Mucosa of rectum (tissue), 2 donors: ENCODE results near the gene AFDN.
"Not testable (repeated sequence)": the region's sequence is repeated elsewhere in the genome, so short reads cannot be mapped to it uniquely, and the experiment has no call there.

Source experiments
- H3K27ac ChIP-seq, 2 donors: one replicate each; pipeline ENCODE4 v1.7.0; 2013; ENCODE audit warnings: inconsistent platforms in 2 of 2, low read depth in 2 of 2, low read length in 2 of 2
- H3K27me3 ChIP-seq, 2 donors: one replicate each; pipeline ENCODE4 v1.7.0; 2013; ENCODE audit warnings: low read length in 2 of 2; ENCODE audit not compliant: control insufficient read depth in 2 of 2, insufficient read depth in 2 of 2
- H3K36me3 ChIP-seq, 2 donors: one replicate each; pipeline ENCODE4 v1.7.0; 2013; ENCODE audit warnings: low read length in 2 of 2; ENCODE audit not compliant: control insufficient read depth in 2 of 2, insufficient read depth in 2 of 2
- H3K4me1 ChIP-seq, 2 donors: one replicate each; pipeline ENCODE4 v1.7.0; 2013; ENCODE audit warnings: low read length in 2 of 2, mild to moderate bottlenecking in 1 of 2; ENCODE audit not compliant: control insufficient read depth in 2 of 2, insufficient read depth in 2 of 2
- H3K4me3 ChIP-seq, 2 donors: one replicate each; pipeline ENCODE4 v1.7.0; 2013; ENCODE audit warnings: low read length in 2 of 2
- H3K9ac ChIP-seq, 2 donors: one replicate each; pipeline ENCODE4 v1.7.0; 2013; ENCODE audit warnings: low read length in 2 of 2, low read depth in 1 of 2, mild to moderate bottlenecking in 1 of 2
- H3K9me3 ChIP-seq, 2 donors: one replicate each; pipeline ENCODE4 v1.7.0; 2013; ENCODE audit warnings: low read length in 2 of 2; ENCODE audit not compliant: control insufficient read depth in 2 of 2
- donor health status: healthy.
- donor health status: Normal muscosa, but diverticular disease.

AFDN gene

GRCh38 chr6:167973148-167973885 lies 146.6 kb downstream of the AFDN start:
- no peak overlapping the region for H3K4me3 ChIP-seq
- no peak overlapping the region for H3K9ac ChIP-seq
- peaks cover 19 to 22% of the 10 kb centered on the region in 2 donors for H3K36me3 ChIP-seq
- H3K27ac ChIP-seq = no peak overlapping the region
- no peaks in the 10 kb centered on the region for H3K9me3 ChIP-seq
- no peaks in the 10 kb centered on the region for H3K27me3 ChIP-seq
- peaks cover 8 to 9% of the 10 kb centered on the region in 2 donors for H3K4me1 ChIP-seq

DNA sequence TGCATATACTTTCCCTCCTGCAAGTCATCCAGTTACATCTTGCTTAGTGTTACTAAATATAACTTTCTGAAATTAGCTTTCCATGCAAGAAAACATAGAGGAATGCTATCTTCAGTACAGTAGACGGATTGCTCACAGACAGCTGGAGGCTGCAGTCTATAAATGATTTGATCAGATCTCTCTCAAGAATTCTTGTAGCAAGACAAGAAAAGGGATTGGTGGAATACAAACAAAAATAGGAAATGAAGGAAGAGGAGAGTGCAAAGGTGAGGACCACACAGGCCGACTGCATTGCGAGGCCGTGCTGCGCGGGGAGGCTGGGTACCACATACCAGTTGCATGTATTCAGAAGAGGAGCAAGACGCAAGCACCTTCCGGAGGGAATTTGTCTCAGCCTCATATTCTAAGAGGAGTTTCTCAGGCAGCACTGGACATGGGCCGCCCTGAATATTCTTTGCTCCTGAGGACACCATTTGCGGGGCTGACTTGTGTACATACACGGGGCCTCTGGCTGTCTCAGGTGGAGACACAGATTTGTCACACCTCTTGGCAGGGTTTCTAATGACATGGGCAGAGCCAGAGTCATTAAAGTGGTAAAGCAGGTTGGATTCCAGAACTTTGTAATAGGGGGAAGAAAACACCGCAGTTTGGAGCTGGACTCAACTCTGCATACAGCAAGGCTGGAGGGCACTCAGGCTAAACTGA lies 148.1 kb downstream of the AFDN start:
- H3K27ac ChIP-seq = peak overlapping the region; percentile 62

DNA sequence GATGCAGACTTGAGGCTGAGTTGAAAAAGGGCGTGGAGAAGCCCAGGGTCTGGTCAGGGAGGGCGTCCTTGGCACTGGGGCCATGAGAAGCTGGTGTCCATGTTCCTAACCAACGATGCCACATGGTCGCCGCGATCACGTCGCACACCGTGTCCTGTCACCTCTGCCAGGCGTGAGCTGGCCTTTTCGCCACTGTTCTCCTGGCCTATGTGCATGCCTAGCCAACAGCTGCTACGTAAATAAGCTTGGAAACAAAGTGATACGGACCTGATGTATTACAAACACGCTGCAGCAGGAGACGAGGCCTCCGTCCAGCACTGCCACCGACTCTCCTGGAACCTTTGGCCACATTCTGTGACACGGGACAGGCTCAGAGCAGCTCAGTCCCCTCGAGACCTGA lies 148.7 kb downstream of the AFDN start:
- Histone ChIP-seq H3K27me3 (no peaks in the 10 kb centered on the region), H3K27ac (peak overlapping the region; percentile 62), H3K36me3 (peaks cover 7 to 13% of the 10 kb centered on the region in 2 donors), H3K4me1 (peaks cover 8 to 9% of the 10 kb centered on the region in 2 donors), H3K4me3 (no peak overlapping the region), H3K9me3 (no peaks in the 10 kb centered on the region), H3K9ac (peak overlapping the region in 1 of 2 donors; percentile 26)

More for the DNA sequence above, 148.1 kb downstream of the AFDN start:
- H3K36me3 ChIP-seq = peaks cover 12 to 13% of the 10 kb centered on the region in 2 donors
- H3K4me1 ChIP-seq = peaks cover 8 to 9% of the 10 kb centered on the region in 2 donors
- peak overlapping the region; percentile 36 to 42 for H3K9ac ChIP-seq
- peak overlapping the region; percentile 35 to 44 for H3K4me3 ChIP-seq
- no peaks in the 10 kb centered on the region for H3K27me3 ChIP-seq
- no peaks in the 10 kb centered on the region for H3K9me3 ChIP-seq

DNA sequence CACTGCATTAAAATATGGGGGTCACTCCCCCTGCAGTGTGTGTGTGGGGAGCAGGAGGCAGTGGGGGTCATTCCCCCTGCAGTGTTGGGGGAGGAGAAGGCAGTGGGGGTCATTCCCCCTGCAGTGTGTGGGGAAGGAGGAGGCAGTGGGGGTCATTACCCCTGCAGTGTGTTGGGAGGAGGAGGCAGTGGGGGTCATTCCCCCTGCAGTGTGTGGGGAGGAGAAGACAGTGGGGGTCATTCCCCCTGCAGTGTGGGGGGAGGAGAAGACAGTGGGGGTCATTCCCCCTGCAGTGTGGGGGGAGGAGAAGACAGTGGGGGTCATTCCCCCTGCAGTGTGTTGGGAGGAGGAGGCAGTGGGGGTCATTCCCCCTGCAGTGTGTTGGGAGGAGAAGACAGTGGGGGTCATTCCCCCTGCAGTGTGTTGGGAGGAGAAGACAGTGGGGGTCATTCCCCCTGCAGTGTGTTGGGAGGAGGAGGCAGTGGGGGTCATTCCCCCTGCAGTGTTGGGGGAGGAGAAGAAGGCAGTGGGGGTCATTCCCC lies 149.5 kb downstream of the AFDN start:
- H3K9ac ChIP-seq, H3K9me3 ChIP-seq, H3K27ac ChIP-seq, H3K4me1 ChIP-seq, H3K36me3 ChIP-seq, H3K27me3 ChIP-seq, H3K4me3 ChIP-seq: not testable (repeated sequence)

GRCh38 chr6:167976708-167977107 lies 150.0 kb downstream of the AFDN start:
- peaks cover 8 to 9% of the 10 kb centered on the region in 2 donors for H3K4me1 ChIP-seq
- no peak overlapping the region for H3K9ac ChIP-seq
- H3K4me3 ChIP-seq = no peak overlapping the region
- no peaks in the 10 kb centered on the region for H3K9me3 ChIP-seq
- peaks cover 2 to 4% of the 10 kb centered on the region in 2 donors for H3K36me3 ChIP-seq
- H3K27ac ChIP-seq = no peak overlapping the region
- no peaks in the 10 kb centered on the region for H3K27me3 ChIP-seq

GRCh38 chr6:167977717-167978467 lies 151.2 kb downstream of the AFDN start:
- H3K9me3 ChIP-seq = no peaks in the 10 kb centered on the region

DNA sequence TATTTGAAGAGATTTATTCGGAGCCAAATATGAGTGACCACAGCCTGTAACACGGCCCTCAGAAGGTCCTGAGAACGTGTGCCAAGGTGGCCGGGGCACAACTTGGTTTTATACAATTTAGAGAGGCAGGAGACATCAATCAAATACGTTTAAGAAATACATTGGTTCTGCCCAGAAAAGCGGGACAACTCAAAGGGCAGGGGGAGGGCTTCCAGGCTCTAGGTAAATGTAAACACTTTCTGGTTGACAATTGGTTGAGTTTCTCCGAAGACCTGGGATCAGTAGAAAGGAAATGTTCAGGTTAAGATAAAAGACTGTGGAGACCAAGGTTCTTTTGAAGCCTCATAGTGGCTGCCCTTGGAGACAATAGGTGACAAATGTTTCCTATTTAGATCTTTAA lies 151.9 kb downstream of the AFDN start:
- H3K9me3 ChIP-seq = no peaks in the 10 kb centered on the region
- H3K36me3 ChIP-seq = no peaks in the 10 kb centered on the region
- no peak overlapping the region for H3K9ac ChIP-seq
- H3K4me3 ChIP-seq = no peak overlapping the region
- H3K27ac ChIP-seq = no peak overlapping the region
- H3K27me3 ChIP-seq = no peaks in the 10 kb centered on the region
- peaks cover 8 to 9% of the 10 kb centered on the region in 2 donors for H3K4me1 ChIP-seq

More at GRCh38 chr6:167977717-167978467, 151.2 kb downstream of the AFDN start:
- Histone ChIP-seq H3K27ac (no peak overlapping the region), H3K27me3 (no peaks in the 10 kb centered on the region), H3K36me3 (no peaks in the 10 kb centered on the region), H3K4me1 (peaks cover 8 to 9% of the 10 kb centered on the region in 2 donors), H3K9ac (no peak overlapping the region), H3K4me3 (no peak overlapping the region)

DNA sequence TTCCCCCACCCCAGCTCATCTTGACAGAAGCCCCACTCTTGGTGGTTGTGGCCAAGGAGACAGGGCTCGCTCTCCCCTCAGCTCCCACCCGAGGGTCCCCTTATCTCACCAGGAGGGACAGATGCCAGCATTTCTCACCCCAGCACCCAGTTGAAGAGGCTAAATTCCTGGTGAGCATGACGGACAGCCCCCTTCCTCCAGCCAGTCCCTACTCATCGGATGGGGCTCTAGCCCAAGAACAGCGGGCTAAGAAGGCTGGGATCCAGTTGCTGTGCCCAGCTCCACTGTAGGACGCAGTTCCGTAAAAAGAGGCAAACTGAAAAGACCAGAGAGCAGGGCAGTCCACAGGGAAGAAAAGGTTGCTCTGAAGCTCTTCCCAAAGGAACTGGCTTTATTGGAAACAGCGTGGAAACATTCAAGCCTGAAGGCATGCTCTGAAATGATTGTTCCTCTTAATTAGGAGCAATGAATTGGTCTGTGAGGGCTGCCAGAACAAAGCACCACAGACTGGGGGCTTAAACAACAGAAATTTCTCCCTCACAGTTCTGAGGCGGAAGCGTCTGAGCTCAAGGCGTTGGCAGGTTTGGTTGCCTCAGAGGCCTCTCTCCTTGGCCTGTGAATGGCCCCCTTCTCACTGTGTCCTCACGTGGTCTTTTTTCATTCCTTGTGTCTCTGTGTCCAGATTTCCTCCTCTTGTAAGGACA lies 152.9 kb downstream of the AFDN start:
- Histone ChIP-seq H3K27me3 (no peaks in the 10 kb centered on the region), H3K36me3 (no peaks in the 10 kb centered on the region), H3K9ac (no peak overlapping the region), H3K27ac (no peak overlapping the region), H3K9me3 (no peaks in the 10 kb centered on the region), H3K4me1 (peaks cover 8 to 9% of the 10 kb centered on the region in 2 donors), H3K4me3 (no peak overlapping the region)

DNA sequence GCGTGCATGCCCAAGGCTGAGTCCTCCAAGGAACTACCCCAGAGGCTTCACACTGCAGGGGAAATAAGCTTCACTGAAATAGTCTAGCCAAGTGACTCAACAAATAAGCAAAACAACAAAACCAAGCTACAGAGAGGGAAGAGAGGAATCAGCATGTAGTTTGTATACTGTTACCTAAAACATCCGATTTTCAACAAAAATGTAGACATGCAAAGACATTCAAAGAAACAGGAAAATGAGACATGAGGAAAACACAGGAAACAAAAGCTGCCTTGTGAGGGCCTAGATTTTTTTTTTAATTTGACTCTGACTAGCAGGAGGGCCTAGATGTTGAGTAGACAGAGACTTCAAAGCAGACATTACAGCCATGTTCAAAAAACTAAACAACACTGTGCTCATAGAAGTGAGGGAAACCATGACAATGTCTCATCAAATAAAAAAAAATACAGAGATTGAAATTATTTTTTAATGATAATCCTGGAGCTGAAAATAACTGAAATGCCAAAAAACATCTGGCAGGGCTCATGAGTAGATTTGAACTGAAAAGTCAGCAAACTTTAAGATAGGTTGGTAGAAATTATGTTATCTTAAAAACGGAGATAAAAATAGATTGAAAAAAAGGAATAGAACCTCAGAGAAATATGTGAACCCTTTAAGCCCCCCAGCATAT lies 154.3 kb downstream of the AFDN start:
- no peak overlapping the region for H3K9ac ChIP-seq
- H3K9me3 ChIP-seq = no peaks in the 10 kb centered on the region
- no peaks in the 10 kb centered on the region for H3K27me3 ChIP-seq
- H3K27ac ChIP-seq = no peak overlapping the region
- no peaks in the 10 kb centered on the region for H3K36me3 ChIP-seq
- no peaks in the 10 kb centered on the region for H3K4me1 ChIP-seq
- H3K4me3 ChIP-seq = no peak overlapping the region
